ENCODE data around the gene UBE2E2. TPM values are rescaled to one million over a fixed set of nuclear protein-coding genes. Genes with fewer than 3 reads are reported as not detected.

The UBE2E2 gene
- polyA plus RNA-seq, 4 donors, result 61.4 to 66.4 (median 62.7) TPM

DNA sequence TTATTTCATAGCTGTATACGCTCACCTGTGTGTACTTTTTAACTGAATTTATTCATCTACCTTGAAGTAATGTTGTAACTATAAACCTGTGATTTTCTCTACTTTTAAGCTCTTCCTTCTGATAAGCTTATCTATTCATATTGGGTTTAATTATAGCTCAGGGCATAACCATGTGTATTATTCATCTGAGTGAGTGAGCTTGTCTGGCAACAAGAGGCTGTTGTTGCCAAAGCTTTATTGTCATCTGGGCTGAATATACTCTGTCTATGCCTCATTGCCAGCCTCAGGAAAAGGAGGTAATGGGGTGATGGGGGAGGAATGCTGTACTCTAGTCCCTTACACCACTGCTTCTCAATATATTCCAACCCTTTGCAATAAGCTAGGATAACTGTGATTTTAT, 292.4 kb downstream of the UBE2E2 start:
- DNase-seq (ENCODE audit: low read depth in 4 of 4, low spot score in 3 of 4), result no peak

DNA sequence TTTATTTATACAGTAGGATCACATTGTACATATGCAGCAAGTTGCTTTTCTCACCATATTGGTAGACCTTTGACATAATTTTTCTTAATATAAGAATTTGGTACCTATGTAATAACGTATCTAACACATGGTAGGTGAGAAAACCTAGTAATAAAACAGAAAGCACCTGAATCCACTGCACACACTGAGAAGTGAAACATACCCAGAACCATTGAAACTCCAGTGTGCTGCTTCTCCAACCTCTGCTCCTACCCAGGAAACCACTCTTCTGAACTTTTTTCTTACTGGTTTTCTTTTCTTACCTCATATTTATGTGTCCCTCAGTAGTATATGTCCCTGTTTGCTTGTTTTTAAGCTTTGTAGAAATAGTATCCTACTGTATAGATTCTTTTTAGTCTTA, 293.0 kb downstream of the UBE2E2 start:
- no peak for DNase-seq (ENCODE audit: low read depth in 4 of 4, low spot score in 3 of 4)

DNA sequence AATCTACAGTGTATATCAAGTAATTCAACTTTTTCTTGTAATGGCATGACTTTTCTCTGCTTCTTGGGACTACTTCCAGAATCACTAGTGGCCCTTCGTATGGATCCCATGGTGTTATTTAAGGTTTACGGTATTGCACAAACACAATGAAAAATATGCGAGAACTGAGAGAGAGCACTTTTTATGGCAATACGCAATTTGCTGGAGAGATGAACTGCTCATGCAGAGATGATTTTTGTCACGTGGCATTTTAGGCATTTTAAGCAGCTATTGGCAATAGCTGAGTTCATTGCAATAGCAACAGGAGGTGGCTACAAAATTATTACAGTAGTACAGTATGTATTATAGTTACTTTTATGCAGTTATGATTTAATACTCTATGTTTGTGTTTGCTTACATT, 294.0 kb downstream of the UBE2E2 start:
- no peak for DNase-seq (ENCODE audit: low read depth in 4 of 4, low spot score in 3 of 4)

DNA sequence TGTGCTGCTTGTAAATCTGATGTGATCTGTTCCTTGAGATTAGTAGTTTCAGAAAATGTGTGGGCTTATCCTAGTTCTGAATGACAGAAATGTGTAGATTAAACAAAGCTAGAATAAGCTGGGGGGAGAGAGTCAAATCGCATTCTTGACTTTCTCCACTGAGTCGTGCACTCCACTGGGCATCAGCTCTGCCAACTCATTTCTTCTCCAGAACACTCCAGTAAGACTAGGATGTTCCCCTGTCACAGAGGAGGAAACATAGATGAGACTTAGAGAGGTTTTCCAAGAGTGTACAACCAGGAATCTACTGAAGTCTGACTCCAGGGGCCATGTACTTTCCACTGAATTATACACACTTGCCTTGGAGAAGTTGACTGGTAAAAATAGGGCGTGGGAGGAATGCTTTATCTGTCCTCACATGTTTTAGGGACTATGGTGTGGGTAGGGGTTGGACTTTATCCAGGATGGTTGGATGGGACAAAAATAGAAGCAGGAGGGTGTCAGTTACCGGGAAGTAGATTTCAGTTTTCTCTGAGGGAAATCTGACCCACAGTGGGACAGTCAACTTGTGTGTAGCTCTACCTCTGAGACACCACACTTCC, 298.2 kb downstream of the UBE2E2 start:
- DNase-seq (ENCODE audit: low read depth in 4 of 4, low spot score in 3 of 4), result no peak

DNA sequence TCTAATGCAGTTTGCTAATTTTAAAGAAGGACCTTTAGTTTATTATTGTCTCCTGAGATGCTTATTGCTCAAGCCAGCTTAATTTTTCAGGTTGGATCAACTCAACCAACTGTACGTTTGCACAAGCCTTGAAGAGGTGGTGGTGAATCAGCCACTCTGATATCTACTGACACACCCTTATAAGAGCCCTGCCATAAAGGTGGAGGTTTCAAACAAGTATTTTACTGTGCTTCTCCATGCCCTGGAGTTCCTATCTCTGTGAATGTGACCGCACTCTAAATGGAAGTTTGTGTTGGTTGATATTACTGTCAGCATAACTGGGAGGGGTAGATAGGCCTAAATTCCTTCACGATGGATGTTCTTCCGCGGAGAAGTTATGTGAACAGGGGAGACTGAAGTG, 305.3 kb downstream of the UBE2E2 start:
- DNase-seq (ENCODE audit: low read depth in 4 of 4, low spot score in 3 of 4), result no peak

DNA sequence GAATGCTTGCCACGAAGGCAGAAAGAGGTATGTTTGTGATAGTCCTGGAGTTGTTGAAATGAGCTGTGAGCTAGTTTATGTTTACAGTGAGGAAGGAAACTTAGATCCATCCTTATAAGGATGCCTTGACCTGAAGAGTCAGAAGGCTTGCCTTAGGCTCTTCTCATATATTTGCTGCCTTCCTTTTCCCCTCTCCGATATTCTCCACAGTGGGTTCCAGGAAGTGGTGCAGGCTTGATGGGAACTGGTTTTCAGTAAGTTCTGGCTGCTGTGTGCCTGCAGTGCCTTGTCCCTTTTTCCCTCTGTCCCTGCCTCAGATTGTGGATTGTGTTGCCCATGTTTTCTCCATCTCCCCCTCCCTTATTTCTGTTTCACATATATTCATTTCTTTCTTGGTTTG, 315.3 kb downstream of the UBE2E2 start:
- DNase-seq (ENCODE audit: low read depth in 4 of 4, low spot score in 3 of 4), result no peak

DNA sequence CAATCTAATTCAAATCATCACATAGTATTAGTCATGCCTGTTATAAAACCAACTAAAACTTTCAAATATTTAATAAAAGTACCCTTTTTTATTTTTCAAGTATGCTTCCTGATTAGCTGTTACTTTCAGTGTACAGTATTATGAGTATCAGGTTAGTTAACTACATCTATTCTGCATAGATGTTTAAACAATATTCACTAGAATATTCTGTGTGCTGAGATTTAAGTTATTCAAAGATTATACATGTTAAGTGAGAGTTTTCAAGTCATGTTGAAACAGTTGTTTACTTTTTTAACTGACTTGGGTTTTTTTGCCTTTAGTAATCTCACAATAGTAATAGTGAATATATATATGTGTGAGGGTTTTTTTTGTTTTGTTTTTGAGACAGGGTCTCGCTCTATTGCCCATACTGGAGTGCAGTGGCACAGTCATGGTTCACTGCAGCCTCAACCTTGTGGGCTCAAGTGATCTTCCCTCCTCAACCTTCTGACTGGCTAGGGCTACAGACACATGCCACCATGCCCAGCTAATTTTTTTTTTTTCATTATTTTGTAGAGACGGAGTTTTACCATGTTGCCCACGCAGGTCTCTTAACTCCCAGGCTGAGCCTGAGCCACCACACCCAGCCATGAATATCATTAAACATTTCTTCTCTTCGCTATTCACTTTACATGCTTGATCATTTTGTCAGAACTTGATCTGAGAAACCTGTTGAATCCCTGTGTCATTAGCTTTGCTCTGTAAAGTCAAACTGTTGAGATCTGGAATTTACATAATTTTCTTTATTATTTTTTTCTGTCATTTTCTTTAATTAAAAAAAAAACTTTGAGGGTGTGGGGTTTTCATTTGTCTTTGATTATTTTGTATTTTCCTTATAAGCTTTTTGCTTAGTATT, 316.4 kb downstream of the UBE2E2 start:
- no peak for DNase-seq (ENCODE audit: low read depth in 4 of 4, low spot score in 3 of 4)

DNA sequence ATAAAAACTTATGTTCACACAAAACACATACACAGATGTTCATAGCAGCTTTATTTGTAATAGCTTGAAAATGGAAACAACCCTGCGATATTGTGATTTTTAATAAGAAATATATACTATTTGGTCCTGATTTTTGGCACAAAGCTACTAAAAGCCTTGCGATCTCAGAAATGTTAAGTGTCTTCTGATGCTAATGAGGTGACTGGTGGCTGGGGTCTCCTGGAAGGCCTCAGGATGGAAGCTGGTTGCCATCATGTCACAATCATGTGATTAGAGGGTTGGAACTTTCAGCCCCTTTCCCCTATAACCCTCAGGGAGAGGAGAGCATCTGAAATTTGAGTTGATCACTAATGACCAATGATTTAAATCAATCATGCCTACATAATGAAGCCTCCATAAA, 324.2 kb downstream of the UBE2E2 start:
- no peak for DNase-seq (ENCODE audit: low read depth in 4 of 4, low spot score in 3 of 4)

DNA sequence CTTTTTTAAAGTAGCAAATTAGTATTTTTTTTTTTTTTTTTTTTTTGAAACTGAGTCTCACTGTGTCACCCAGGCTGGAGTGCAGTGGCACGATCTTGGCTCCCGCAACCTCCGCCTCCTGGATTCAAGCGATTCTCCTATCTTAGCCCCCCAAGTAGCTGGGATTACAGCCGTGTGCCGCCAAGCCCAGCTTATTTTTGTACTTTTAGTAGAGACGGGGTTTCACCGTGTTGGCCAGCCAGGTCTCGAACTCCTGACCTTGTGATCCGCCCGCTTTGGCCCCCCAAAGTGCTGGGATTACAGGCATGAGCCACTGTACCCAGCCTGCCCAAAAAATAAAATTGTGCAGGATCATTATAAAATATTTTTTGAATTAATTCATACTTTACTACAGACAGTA, 330.5 kb downstream of the UBE2E2 start:
- DNase-seq (ENCODE audit: low read depth in 4 of 4, low spot score in 3 of 4), result no peak

DNA sequence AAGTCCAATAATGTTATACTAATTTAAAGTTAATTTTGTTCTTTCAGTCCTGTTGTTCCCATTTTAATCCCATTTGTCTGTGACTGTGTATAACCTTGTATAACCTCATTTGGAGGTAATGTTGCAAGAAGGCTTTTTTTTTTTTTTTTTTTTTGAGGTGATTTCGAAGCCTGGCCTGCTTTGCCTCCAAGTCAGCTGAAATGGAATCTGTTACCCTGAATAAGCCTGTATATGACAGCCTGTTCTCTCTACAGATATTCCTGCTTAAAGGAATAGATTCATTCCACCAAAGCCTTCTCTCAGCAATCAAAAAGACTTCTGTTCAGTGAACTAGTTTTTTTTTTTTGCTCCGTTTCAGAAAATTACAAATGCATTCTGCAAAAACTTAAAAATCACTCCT, 330.9 kb downstream of the UBE2E2 start:
- DNase-seq (ENCODE audit: low read depth in 4 of 4, low spot score in 3 of 4), result no peak

DNA sequence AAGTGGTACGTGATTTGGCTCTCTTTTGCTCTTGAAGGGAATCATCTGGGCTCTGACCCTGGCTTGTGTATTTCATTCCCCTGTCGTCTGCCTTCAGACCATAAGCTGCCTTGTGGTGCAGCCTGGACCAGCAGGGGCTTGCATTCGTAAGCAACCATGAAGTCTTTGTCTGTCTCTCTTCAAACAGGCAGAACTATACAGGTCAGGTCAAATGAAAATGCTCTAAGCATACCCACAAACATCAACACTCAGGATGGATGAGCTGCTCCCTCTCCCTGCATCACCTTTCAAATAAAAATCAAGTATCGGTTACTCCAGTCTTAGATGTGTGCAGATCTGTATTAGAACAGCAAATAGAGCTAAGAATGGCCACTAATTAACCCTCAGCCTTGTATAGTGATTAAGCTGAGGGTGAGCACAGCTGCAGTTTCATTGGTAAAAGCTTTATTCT, 334.0 kb downstream of the UBE2E2 start:
- no peak for DNase-seq (ENCODE audit: low read depth in 4 of 4, low spot score in 3 of 4)

DNA sequence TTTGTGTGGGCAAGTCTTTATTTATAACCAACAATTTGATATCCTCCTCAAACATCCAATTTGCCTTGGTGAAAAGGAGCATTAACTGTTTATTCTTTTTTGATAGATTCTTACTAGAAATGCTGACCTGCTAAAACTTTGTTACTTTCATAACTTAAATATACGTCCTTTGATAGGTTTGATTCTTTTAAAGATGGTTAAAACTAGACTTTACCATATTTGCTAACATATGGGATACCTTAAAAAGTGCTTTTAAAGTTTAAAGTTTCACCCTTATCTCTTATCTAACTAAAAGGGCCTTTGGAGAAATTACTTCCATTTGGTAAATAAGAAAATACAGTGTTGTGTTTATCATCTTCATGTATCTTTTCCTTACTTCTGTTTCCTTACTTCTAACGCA, 336.1 kb downstream of the UBE2E2 start:
- no peak for DNase-seq (ENCODE audit: low read depth in 4 of 4, low spot score in 3 of 4)

DNA sequence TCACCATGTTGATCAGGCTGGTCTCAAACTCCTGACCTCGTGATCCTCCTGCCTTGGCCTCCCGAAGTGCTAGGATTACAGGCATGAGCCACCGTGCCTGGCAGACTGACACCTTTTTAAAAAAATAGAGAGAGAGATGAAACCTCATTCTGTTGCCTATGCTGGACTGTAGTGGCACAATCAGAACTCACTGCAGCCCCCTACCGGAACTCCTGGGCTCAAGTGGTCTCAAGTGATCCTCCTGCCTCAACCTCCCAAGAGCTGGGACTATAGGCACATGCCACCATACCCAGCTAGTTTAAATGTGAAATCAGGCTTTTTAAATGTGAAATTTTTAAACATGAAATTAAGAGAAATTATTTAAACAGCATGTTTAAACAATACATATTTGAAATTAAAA, 337.5 kb downstream of the UBE2E2 start:
- DNase-seq (ENCODE audit: low read depth in 4 of 4, low spot score in 3 of 4), result no peak

DNA sequence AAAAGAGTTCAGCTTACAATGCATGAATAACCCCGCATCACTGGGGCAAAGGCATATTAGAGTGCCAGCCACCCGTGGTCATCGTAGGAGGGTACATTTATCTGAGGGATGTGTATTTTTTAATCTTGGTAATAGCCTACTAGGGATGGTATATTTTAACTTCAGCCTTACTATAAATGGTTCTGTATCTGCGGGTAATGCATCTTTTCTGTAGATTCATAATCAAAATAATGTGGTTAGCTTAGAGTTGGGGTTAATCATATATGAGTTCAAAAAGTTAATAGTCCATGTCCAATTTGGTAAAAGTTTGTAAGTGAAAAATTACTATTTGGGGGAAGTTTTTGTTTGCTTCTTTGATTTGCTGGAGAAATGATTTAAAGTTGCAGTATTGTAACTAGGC, 339.0 kb downstream of the UBE2E2 start:
- no peak for DNase-seq (ENCODE audit: low read depth in 4 of 4, low spot score in 3 of 4)

DNA sequence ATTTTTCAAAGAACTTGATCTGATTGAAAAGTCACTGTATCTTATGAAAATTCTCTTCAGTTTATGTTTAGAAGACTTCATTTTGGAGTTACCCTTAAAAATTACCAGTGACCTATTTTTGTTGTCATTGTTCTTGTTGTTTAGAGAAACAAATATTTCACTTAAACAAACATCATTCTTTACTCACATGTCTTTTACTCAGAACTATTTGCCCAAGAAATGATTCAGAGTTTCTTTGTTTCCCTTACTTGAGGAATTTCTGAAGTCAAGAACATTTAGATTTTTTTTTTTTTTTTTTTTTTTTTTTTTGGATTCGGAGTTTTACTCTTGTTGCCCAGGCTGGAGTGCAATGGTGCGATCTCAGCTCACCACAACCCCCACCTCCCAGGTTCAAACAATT, 343.1 kb downstream of the UBE2E2 start:
- no peak for DNase-seq (ENCODE audit: low read depth in 4 of 4, low spot score in 3 of 4)

DNA sequence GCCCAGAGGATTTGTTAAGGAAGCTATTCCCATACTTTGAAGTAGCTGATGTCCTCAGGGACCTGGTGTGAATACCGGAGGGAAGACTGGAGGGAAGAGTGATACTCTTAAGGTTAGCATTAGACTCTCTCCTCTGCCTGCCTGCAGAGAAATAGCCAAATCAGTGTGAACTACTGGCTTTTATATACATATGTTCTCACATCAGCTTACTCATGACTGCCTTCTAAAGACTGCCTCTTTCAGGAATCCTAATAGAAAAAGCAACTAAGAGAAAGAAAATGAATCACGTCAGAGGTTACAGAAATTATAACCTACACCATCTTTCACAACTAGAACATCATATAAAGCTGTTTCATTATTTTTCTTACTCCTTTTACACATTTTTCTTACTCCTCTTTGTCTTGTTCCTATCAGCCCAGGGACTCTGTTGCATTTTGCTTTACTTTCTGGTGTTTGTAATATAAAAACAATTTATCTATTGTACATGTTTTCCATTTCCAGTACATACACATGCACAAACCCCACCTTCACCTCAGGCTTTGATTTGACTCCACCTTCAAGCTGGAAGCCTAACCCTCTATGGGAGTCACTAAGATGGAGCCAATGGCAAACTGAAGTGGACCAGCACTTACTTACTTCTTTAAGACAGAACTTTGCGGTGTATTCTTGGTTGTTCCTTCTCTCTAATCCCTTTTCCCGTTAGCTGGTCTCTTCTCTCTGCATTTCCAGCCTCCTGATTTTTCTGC, 345.0 kb downstream of the UBE2E2 start:
- no peak for DNase-seq (ENCODE audit: low read depth in 4 of 4, low spot score in 3 of 4)

DNA sequence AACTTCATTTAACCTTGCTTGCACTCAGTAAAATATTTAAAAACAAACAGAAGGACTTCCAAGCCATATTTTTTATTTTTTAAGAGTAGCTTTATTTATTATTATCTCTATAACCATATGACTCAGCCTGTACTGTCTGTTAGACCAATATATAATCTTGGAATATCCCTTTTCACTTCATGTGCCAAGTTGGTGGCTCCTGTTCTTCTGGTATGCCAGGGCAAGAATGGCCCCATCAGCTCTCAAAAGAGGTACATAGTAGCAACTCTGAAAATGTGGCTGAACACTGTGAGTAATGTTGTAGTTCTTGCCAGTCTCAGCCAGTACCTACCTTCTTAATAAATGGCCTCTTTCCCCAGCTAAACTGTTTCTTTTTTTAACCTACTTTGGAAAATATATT, 345.6 kb downstream of the UBE2E2 start:
- no peak for DNase-seq (ENCODE audit: low read depth in 4 of 4, low spot score in 3 of 4)

DNA sequence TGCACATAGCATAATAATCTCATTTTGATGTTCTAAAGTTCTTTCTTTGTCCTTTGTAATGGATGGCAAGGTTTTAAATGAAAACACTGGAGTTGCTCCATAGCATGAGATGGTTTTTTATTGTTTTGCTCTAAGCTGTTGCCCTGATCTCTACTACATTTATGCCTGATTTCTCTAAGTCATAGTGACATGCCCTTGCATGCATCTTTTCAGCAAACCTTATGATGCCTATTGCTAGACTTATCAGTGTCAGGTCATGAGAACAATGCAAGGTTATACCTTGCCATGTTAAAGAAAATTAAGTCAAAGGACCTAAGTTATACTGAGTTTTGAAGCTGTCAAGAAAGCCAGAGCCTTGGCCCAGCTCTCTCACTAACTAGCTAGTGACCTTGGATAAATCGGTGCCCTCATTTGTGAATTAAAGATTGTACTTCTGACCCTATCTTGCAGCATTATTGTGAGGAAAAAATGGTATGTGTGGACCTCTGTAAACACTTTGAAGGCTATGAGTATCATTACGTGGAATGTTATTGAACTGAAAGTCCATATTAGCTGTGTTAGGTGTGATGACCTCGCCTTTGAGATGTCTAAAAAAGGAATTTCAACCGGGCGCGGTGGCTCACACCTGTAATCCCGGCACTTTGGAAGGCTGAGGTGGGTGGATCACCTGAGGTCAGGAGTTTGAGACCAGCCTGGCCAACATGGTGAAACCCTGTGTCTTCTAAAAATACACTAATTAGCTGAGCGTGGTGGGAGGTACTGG, 346.2 kb downstream of the UBE2E2 start:
- no peak for DNase-seq (ENCODE audit: low read depth in 4 of 4, low spot score in 3 of 4)

DNA sequence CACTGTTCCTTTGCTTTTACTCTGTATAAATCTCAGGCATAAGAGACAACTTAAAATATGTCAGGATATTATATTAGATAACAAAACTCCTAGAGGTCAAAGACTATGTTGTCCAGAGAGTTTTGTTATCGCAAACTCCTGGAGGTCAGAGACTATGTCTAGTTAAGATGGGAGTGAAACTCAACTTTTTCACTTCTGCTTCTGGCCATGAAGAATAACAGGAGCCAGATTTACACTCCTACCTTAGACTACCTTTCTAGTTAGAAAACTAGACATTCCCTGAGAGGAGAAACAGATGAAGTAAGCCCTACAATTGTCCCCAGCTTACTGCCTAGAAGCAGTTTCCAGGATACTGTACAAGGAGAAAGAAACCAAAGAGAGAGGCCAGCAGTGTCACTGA, 347.3 kb downstream of the UBE2E2 start:
- DNase-seq (ENCODE audit: low read depth in 4 of 4, low spot score in 3 of 4), result no peak

DNA sequence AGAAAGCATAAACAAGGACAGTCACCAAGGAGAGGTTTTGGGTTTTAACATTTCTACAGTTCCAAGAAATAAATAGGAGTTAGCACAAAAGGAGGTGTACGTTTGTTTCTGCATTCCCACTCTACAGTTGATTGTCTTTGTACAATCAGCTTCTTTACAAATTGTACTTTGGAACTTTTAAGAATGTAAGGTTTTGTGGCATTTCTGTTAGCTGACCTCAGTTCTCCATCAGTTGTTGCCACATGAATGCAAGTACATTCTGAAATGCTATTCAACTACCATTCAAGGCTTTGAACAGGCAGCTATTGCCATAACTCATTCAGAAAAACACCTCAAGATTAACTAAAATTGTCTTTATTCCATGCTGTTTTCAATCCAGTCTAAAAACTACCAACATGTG, 349.4 kb downstream of the UBE2E2 start:
- DNase-seq (ENCODE audit: low read depth in 4 of 4, low spot score in 3 of 4), result no peak

DNA sequence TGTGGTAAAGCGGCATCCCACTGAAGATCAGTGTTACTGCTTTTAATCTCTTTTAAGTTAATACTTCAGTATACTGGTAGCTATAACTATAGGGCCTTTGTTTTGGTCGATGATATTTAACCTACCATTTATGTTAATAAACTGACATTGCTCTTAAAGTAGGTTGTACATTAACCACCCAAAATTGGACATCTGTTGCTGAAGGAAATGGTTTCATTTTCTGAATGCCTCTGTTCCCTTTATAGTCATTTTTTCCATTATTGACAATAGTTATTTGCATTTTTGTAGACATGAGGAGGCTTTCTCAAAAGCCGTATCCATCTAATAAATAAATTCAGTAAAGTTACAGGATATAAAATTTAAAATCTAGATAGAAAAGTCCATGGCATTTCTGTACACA, 350.2 kb downstream of the UBE2E2 start:
- DNase-seq (ENCODE audit: low read depth in 4 of 4, low spot score in 3 of 4), result no peak

All from right renal pelvis (tissue), 4 donors.